NB4 (cell line): ENCODE measurements around the gene PARL.

Experiments
- CTCF ChIP-seq: IDR thresholded peaks from one replicate; pipeline ENCODE4 v1.5.1; 2012; ENCODE audit warnings: low read depth, low read length
- MYC ChIP-seq: IDR thresholded peaks from 2 replicates; pipeline ENCODE4 v1.6.1; 2011; ENCODE audit warnings: low read depth, low read length
- POLR2A ChIP-seq: IDR thresholded peaks from 2 replicates; pipeline ENCODE4 v1.6.1; 2011; ENCODE audit warnings: mild to moderate bottlenecking; ENCODE audit not compliant: insufficient read length; ENCODE audit errors: extremely low read depth

- TF ChIP-seq CTCF = peak; percentile 84
- TF ChIP-seq MYC = peak; percentile 92
- peak; percentile 71 for TF ChIP-seq POLR2A
Measured at GRCh38 chr3:183884427-183885296, at the start of gene PARL.
